Uterus (tissue), 2 donors: Measurements from ENCODE around the gene TC2N.

Experiments
- POLR2A ChIP-seq, 2 donors: fragments of 450-650 bp; IDR thresholded peaks; one replicate each; pipeline ENCODE4 v1.6.1; 2016; ENCODE audit warnings: antibody characterized with exemption in 2 of 2, mild to moderate bottlenecking in 1 of 2, moderate library complexity in 1 of 2
- TF ChIP-seq, protein P1 (sequence below), 4 experiments: fragments of 200-600 bp in 2 of 4; fragments of 450-650 bp in 2 of 4; sonication (generic) in 2 of 4; IDR thresholded peaks; one replicate each; pipeline ENCODE4 v1.5.1; 2016 to 2019; ENCODE audit warnings: antibody characterized with exemption in 4 of 4, mild to moderate bottlenecking in 2 of 4, moderate library complexity in 1 of 4

DNA sequence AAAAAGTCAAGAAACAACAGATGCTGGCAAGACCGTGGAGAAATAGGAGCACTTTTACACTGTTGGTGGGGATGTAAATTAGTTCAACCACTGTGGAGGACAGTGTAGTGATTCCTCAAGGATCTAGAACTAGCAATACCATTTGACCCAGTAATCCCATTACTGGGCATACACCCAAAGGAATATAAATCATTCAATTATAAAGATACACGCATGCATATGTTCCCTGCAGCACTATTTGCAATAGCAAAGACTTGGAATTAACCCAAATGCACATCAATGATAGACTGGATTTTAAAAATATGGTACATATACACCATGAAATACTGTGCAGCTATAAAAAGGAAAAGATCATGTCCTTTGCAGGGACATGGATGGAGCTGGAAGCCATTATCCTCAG, 117.5 kb downstream of the TC2N start:
- TF ChIP-seq, protein P1, sequence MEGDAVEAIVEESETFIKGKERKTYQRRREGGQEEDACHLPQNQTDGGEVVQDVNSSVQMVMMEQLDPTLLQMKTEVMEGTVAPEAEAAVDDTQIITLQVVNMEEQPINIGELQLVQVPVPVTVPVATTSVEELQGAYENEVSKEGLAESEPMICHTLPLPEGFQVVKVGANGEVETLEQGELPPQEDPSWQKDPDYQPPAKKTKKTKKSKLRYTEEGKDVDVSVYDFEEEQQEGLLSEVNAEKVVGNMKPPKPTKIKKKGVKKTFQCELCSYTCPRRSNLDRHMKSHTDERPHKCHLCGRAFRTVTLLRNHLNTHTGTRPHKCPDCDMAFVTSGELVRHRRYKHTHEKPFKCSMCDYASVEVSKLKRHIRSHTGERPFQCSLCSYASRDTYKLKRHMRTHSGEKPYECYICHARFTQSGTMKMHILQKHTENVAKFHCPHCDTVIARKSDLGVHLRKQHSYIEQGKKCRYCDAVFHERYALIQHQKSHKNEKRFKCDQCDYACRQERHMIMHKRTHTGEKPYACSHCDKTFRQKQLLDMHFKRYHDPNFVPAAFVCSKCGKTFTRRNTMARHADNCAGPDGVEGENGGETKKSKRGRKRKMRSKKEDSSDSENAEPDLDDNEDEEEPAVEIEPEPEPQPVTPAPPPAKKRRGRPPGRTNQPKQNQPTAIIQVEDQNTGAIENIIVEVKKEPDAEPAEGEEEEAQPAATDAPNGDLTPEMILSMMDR (IDR thresholded peaks at IDR 0.05) = no peak
- no peak for TF ChIP-seq POLR2A (IDR thresholded peaks at IDR 0.05)
